ENCODE results near the gene G3BP1. TPM values are rescaled to one million over a fixed set of nuclear protein-coding genes. Genes with fewer than 3 reads are reported as not detected.

The G3BP1 gene
- total and polyA plus RNA-seq, 4 donors = 19.1 to 171 (median 87.0) TPM

- 68 to 81% methylated on average over 3 of the region's 3 CpGs for WGBS, 2 donors
These were observed 12.4 kb downstream of the G3BP1 start for GRCh38 chr5:151784141-151784540.

GRCh38 chr5:151786468-151786867, 14.7 kb downstream of the G3BP1 start:
- peaks cover 0 to 10% (median 0%) of the 10 kb centered on the region in 5 donors for H3K4me1 ChIP-seq (ENCODE audit: control insufficient read depth in 5 of 5, insufficient read depth in 5 of 5, low read length in 5 of 5)
- H3K27ac ChIP-seq (ENCODE audit: low read depth in 1 of 2, low read length in 1 of 2) = no peak overlapping the region
- no peak for ATAC-seq (ENCODE audit: insufficient read depth, low FRiP score)
- H3K27me3 ChIP-seq (ENCODE audit: control insufficient read depth in 3 of 3, insufficient read depth in 3 of 3, low read length in 2 of 3) = no peaks in the 10 kb centered on the region
- 78 to 89% methylated on average over 4 of the region's 4 CpGs for WGBS, 2 donors
- H3K9ac ChIP-seq (ENCODE audit: insufficient read depth in 1 of 2, low read length in 2 of 2) = no peak overlapping the region
- H3K9me3 ChIP-seq (ENCODE audit: control insufficient read depth in 4 of 4, insufficient read depth in 3 of 4, low read length in 3 of 4) = no peaks in the 10 kb centered on the region
- TF ChIP-seq CTCF (IDR thresholded peaks at IDR 0.05; ENCODE audit: control extremely low read depth, extremely low read depth) = no peak
- no peak overlapping the region for H3K4me3 ChIP-seq
- H3K36me3 ChIP-seq (ENCODE audit: control insufficient read depth in 4 of 4, insufficient read depth in 4 of 4, low read length in 4 of 4) = peaks cover 7 to 12% (median 10%) of the 10 kb centered on the region in 4 donors
- no peak for DNase-seq

More at GRCh38 chr5:151784141-151784540, 12.4 kb downstream of the G3BP1 start:
- Histone ChIP-seq H3K4me3 (no peak overlapping the region), H3K9ac (ENCODE audit: insufficient read depth in 1 of 2, low read length in 2 of 2) (no peak overlapping the region), H3K4me1 (ENCODE audit: control insufficient read depth in 5 of 5, insufficient read depth in 5 of 5, low read length in 5 of 5) (peaks cover 0 to 19% (median 4%) of the 10 kb centered on the region in 5 donors), H3K27me3 (ENCODE audit: control insufficient read depth in 3 of 3, insufficient read depth in 3 of 3, low read length in 2 of 3) (no peaks in the 10 kb centered on the region), H3K9me3 (ENCODE audit: control insufficient read depth in 4 of 4, insufficient read depth in 3 of 4, low read length in 3 of 4) (no peaks in the 10 kb centered on the region), H3K36me3 (ENCODE audit: control insufficient read depth in 4 of 4, insufficient read depth in 4 of 4, low read length in 4 of 4) (peaks cover 0 to 7% (median 3%) of the 10 kb centered on the region in 4 donors), H3K27ac (ENCODE audit: low read depth in 1 of 2, low read length in 1 of 2) (no peak overlapping the region)
- no peak for TF ChIP-seq CTCF (IDR thresholded peaks at IDR 0.05; ENCODE audit: control extremely low read depth, extremely low read depth)
- ATAC-seq (ENCODE audit: insufficient read depth, low FRiP score) = no peak
- no peak for DNase-seq

GRCh38 chr5:151787817-151788216, 16.1 kb downstream of the G3BP1 start:
- H3K27me3 ChIP-seq (ENCODE audit: control insufficient read depth in 3 of 3, insufficient read depth in 3 of 3, low read length in 2 of 3) = no peaks in the 10 kb centered on the region
- no peaks in the 10 kb centered on the region for H3K9me3 ChIP-seq (ENCODE audit: control insufficient read depth in 4 of 4, insufficient read depth in 3 of 4, low read length in 3 of 4)
- peaks cover 0 to 9% (median 0%) of the 10 kb centered on the region in 5 donors for H3K4me1 ChIP-seq (ENCODE audit: control insufficient read depth in 5 of 5, insufficient read depth in 5 of 5, low read length in 5 of 5)
- H3K4me3 ChIP-seq = no peak overlapping the region
- DNase-seq (no peak), ATAC-seq (ENCODE audit: insufficient read depth, low FRiP score) (no peak)
- no peak overlapping the region for H3K9ac ChIP-seq (ENCODE audit: insufficient read depth in 1 of 2, low read length in 2 of 2)
- H3K36me3 ChIP-seq (ENCODE audit: control insufficient read depth in 4 of 4, insufficient read depth in 4 of 4, low read length in 4 of 4) = peaks cover 15 to 22% (median 17%) of the 10 kb centered on the region in 4 donors
- H3K27ac ChIP-seq (ENCODE audit: low read depth in 1 of 2, low read length in 1 of 2) = no peak overlapping the region
- 88 to 92% methylated on average over 6 of the region's 6 CpGs for WGBS, 2 donors
- TF ChIP-seq CTCF (IDR thresholded peaks at IDR 0.05; ENCODE audit: control extremely low read depth, extremely low read depth) = no peak

GRCh38 chr5:151793358-151793757, 21.6 kb downstream of the G3BP1 start:
- WGBS, 2 donors = 80 to 93% methylated on average over 3 of the region's 3 CpGs
- no peak overlapping the region for H3K4me3 ChIP-seq
- H3K9me3 ChIP-seq (ENCODE audit: control insufficient read depth in 4 of 4, insufficient read depth in 3 of 4, low read length in 3 of 4) = no peaks in the 10 kb centered on the region
- H3K27ac ChIP-seq (ENCODE audit: low read depth in 1 of 2, low read length in 1 of 2) = no peak overlapping the region
- no peaks in the 10 kb centered on the region for H3K27me3 ChIP-seq (ENCODE audit: control insufficient read depth in 3 of 3, insufficient read depth in 3 of 3, low read length in 2 of 3)
- ATAC-seq (ENCODE audit: insufficient read depth, low FRiP score) (no peak), DNase-seq (no peak)
- peaks cover 0 to 3% (median 0%) of the 10 kb centered on the region in 5 donors for H3K4me1 ChIP-seq (ENCODE audit: control insufficient read depth in 5 of 5, insufficient read depth in 5 of 5, low read length in 5 of 5)
- H3K36me3 ChIP-seq (ENCODE audit: control insufficient read depth in 4 of 4, insufficient read depth in 4 of 4, low read length in 4 of 4) = peaks cover 28 to 60% (median 37%) of the 10 kb centered on the region in 4 donors
- H3K9ac ChIP-seq (ENCODE audit: insufficient read depth in 1 of 2, low read length in 2 of 2) = no peak overlapping the region
- TF ChIP-seq CTCF (IDR thresholded peaks at IDR 0.05; ENCODE audit: control extremely low read depth, extremely low read depth) = no peak

Data from lung (tissue), 12 donors.